ENCODE results near the gene ENGASE.

DNA sequence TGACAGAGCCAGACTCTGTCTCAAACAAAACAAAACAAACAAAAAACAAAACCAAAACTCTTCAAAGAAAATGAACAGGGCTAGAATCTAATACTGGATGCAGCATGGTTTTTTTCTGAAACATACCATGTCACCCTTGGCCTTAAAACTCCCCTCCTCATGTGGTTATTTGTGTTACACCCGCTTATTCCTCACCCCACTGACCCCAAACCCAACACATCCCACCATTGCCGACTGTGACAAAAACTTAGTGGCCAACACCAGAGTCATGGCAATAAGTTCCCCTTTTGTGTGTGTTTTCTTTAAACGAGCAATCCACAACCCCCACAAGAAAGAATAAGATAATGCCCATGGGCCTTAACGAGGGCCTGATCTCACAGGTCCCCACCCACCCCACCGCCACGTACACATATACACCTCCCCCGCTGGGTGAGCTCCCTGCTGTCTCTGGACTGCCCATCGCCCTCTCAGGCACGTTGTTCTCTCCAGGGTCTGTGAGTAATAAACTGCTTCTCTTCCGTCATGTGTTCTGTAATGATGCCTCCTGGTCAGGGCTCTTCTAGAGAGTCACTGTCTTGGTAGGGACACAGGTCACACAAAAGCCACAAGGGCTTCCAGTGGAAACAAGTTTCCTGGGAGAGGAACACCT lies 16.8 kb upstream of the ENGASE start:
- TF ChIP-seq, protein P1, sequence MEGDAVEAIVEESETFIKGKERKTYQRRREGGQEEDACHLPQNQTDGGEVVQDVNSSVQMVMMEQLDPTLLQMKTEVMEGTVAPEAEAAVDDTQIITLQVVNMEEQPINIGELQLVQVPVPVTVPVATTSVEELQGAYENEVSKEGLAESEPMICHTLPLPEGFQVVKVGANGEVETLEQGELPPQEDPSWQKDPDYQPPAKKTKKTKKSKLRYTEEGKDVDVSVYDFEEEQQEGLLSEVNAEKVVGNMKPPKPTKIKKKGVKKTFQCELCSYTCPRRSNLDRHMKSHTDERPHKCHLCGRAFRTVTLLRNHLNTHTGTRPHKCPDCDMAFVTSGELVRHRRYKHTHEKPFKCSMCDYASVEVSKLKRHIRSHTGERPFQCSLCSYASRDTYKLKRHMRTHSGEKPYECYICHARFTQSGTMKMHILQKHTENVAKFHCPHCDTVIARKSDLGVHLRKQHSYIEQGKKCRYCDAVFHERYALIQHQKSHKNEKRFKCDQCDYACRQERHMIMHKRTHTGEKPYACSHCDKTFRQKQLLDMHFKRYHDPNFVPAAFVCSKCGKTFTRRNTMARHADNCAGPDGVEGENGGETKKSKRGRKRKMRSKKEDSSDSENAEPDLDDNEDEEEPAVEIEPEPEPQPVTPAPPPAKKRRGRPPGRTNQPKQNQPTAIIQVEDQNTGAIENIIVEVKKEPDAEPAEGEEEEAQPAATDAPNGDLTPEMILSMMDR (conservative IDR thresholded peaks at IDR 0.05; ENCODE audit: low read length), result no peak
- no peak for TF ChIP-seq EZH2phosphoT487 (IDR thresholded peaks at IDR 0.05; ENCODE audit: borderline replicate concordance)
